Measurements from ENCODE around the gene DLG2.
"Not testable (repeated sequence)": the region's sequence is repeated elsewhere in the genome, so short reads cannot be mapped to it uniquely, and the experiment has no call there.

Gene DLG2

DNA sequence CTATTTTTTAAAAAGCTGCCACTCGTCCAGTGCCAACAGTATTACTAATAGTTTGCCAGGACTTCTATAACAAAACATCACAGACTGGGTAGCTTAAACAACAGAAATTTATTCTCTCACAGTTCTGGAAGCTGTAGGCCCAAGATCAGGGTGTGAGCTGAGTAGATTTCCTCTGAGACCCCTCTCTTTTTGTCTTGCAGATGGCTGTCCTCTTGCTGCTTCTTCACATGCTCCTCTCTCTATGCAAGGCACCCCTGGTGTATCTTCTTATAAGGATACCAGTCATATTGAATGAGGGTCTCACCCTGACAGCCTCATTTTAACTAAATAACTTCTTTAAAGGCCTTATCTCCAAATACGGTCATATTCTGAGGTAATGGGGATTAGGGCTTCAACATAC is 390.9 kb downstream of the DLG2 start:
- Histone ChIP-seq H3K36me3 (ENCODE audit: control insufficient read depth, insufficient read depth, low read length) (no peaks in the 10 kb centered on the region), H3K4me3 (ENCODE audit: insufficient read depth, low read depth, low read length, poor library complexity, severe bottlenecking) (no peak overlapping the region), H3K4me1 (ENCODE audit: control insufficient read depth, insufficient read depth, low read length, poor library complexity, severe bottlenecking) (no peaks in the 10 kb centered on the region), H3K27ac (ENCODE audit: insufficient read depth, low read length, poor library complexity, severe bottlenecking) (no peak overlapping the region), H3K27me3 (replicated peaks; ENCODE audit: control insufficient read depth, insufficient read depth, low read length, poor library complexity, severe bottlenecking) (no peaks in the 10 kb centered on the region), H3K9me3 (ENCODE audit: control insufficient read depth, low read length) (no peaks in the 10 kb centered on the region)
- DNase-seq: no peak

DNA sequence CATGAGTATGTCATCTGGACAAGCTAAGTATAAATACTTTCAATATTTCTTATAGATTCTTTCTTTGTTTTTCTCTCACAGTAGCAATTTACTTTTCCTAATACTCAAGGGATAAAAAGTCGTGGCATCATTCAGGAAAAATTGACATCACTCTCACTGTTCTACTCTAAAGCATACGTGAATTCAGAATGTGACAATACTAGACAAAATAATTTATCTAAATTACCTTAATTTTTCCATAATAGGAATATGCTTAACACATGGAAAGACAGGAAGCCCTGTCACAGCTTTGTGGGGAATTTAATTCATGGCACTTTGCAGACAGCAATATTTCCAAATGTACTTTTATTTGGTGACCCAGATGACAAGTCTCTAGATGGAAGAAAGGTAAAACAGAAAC is 394.6 kb downstream of the DLG2 start:
- no peaks in the 10 kb centered on the region for H3K27me3 ChIP-seq (replicated peaks; ENCODE audit: control insufficient read depth, insufficient read depth, low read length, poor library complexity, severe bottlenecking)
- no peak for DNase-seq
- no peak overlapping the region for H3K27ac ChIP-seq (ENCODE audit: insufficient read depth, low read length, poor library complexity, severe bottlenecking)
- no peaks in the 10 kb centered on the region for H3K4me1 ChIP-seq (ENCODE audit: control insufficient read depth, insufficient read depth, low read length, poor library complexity, severe bottlenecking)
- H3K9me3 ChIP-seq (ENCODE audit: control insufficient read depth, low read length): no peaks in the 10 kb centered on the region
- no peaks in the 10 kb centered on the region for H3K36me3 ChIP-seq (ENCODE audit: control insufficient read depth, insufficient read depth, low read length)
- no peak overlapping the region for H3K4me3 ChIP-seq (ENCODE audit: insufficient read depth, low read depth, low read length, poor library complexity, severe bottlenecking)

DNA sequence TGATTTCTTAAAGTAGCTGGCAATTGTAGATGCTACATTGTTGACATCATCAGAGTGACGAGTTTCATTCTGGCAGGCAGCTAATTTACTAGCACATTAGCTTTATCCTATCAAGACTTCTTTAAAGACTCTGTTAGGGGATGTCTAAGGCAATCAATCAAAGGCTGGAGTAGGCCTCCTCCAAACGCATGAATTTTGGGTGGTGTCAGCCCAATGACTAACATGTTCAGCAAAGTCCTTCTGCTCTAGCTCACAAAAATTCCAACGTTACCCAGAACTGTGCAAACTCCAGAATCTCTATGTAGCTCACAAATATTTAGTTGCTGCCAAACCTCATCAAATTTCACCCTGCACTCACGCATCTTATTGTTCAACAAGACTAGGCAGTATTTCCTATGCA is 395.6 kb downstream of the DLG2 start:
- Histone ChIP-seq H3K9me3 (ENCODE audit: control insufficient read depth, low read length) (no peaks in the 10 kb centered on the region), H3K27ac (ENCODE audit: insufficient read depth, low read length, poor library complexity, severe bottlenecking) (no peak overlapping the region), H3K4me1 (ENCODE audit: control insufficient read depth, insufficient read depth, low read length, poor library complexity, severe bottlenecking) (no peaks in the 10 kb centered on the region), H3K27me3 (replicated peaks; ENCODE audit: control insufficient read depth, insufficient read depth, low read length, poor library complexity, severe bottlenecking) (no peaks in the 10 kb centered on the region), H3K36me3 (ENCODE audit: control insufficient read depth, insufficient read depth, low read length) (no peaks in the 10 kb centered on the region), H3K4me3 (ENCODE audit: insufficient read depth, low read depth, low read length, poor library complexity, severe bottlenecking) (no peak overlapping the region)
- DNase-seq: no peak

GRCh38 chr11:85229723-85230122 is 397.4 kb downstream of the DLG2 start:
- not testable (repeated sequence) for H3K36me3 ChIP-seq (ENCODE audit: control insufficient read depth, insufficient read depth, low read length); H3K4me1 ChIP-seq (ENCODE audit: control insufficient read depth, insufficient read depth, low read length, poor library complexity, severe bottlenecking)

GRCh38 chr11:85196968-85197367 is 430.2 kb downstream of the DLG2 start:
- H3K36me3 ChIP-seq (ENCODE audit: control insufficient read depth, insufficient read depth, low read length): no peaks in the 10 kb centered on the region
- no peaks in the 10 kb centered on the region for H3K27me3 ChIP-seq (replicated peaks; ENCODE audit: control insufficient read depth, insufficient read depth, low read length, poor library complexity, severe bottlenecking)
- peaks cover 8% of the 10 kb centered on the region for H3K9me3 ChIP-seq (ENCODE audit: control insufficient read depth, low read length)
- H3K4me1 ChIP-seq (ENCODE audit: control insufficient read depth, insufficient read depth, low read length, poor library complexity, severe bottlenecking): no peaks in the 10 kb centered on the region
- DNase-seq: no peak
- H3K27ac ChIP-seq (ENCODE audit: insufficient read depth, low read length, poor library complexity, severe bottlenecking): no peak overlapping the region
- H3K4me3 ChIP-seq (ENCODE audit: insufficient read depth, low read depth, low read length, poor library complexity, severe bottlenecking): no peak overlapping the region

More at GRCh38 chr11:85229723-85230122, 397.4 kb downstream of the DLG2 start:
- not testable (repeated sequence) for H3K27me3 ChIP-seq (replicated peaks; ENCODE audit: control insufficient read depth, insufficient read depth, low read length, poor library complexity, severe bottlenecking); H3K27ac ChIP-seq (ENCODE audit: insufficient read depth, low read length, poor library complexity, severe bottlenecking); H3K9me3 ChIP-seq (ENCODE audit: control insufficient read depth, low read length); DNase-seq; H3K4me3 ChIP-seq (ENCODE audit: insufficient read depth, low read depth, low read length, poor library complexity, severe bottlenecking)

DNA sequence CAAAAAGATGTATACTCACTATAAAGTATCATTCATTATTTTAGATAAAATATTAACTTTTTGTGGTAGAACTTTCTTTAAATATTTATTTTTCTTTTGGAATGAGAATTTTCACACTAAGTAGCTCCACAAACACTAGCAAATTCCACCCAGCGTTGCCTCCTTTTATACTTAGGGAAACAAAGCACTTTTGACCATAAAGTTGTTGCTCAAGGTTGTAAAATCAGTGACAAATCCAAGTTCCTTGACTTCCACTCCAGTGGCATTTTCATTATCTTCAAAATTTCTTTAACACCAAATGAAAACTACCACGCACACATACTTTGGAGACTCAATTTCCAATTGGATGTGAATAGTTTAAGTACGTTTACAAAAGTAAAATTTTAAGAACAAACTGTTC is 431.2 kb downstream of the DLG2 start:
- DNase-seq: no peak
- H3K27me3 ChIP-seq (replicated peaks; ENCODE audit: control insufficient read depth, insufficient read depth, low read length, poor library complexity, severe bottlenecking): no peaks in the 10 kb centered on the region
- H3K4me1 ChIP-seq (ENCODE audit: control insufficient read depth, insufficient read depth, low read length, poor library complexity, severe bottlenecking): no peaks in the 10 kb centered on the region
- H3K27ac ChIP-seq (ENCODE audit: insufficient read depth, low read length, poor library complexity, severe bottlenecking): no peak overlapping the region
- no peaks in the 10 kb centered on the region for H3K9me3 ChIP-seq (ENCODE audit: control insufficient read depth, low read length)
- H3K4me3 ChIP-seq (ENCODE audit: insufficient read depth, low read depth, low read length, poor library complexity, severe bottlenecking): no peak overlapping the region
- H3K36me3 ChIP-seq (ENCODE audit: control insufficient read depth, insufficient read depth, low read length): no peaks in the 10 kb centered on the region

DNA sequence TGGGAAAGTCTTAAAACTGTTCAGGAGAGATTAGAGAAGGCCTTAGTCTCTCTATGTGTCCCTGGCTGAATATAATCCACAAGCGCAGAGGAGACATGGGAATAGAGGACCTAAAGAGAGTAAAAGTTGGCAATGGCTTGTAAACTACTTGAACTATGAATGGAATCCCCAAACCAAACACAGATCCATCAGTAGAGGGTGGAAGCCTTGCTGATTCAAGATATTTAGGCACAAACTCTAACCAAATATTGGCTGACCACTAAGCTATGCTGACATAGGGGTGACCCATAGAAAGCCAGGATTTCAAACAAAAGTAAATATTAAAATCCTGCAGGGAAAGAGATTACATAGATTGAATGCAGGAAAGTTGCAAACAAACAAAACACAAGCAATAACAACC is 439.2 kb downstream of the DLG2 start:
- Histone ChIP-seq H3K4me3 (ENCODE audit: insufficient read depth, low read depth, low read length, poor library complexity, severe bottlenecking) (no peak overlapping the region), H3K4me1 (ENCODE audit: control insufficient read depth, insufficient read depth, low read length, poor library complexity, severe bottlenecking) (no peaks in the 10 kb centered on the region), H3K9me3 (ENCODE audit: control insufficient read depth, low read length) (no peaks in the 10 kb centered on the region), H3K36me3 (ENCODE audit: control insufficient read depth, insufficient read depth, low read length) (no peaks in the 10 kb centered on the region), H3K27ac (ENCODE audit: insufficient read depth, low read length, poor library complexity, severe bottlenecking) (no peak overlapping the region), H3K27me3 (replicated peaks; ENCODE audit: control insufficient read depth, insufficient read depth, low read length, poor library complexity, severe bottlenecking) (no peaks in the 10 kb centered on the region)
- DNase-seq: no peak

- Histone ChIP-seq H3K27ac (ENCODE audit: insufficient read depth, low read length, poor library complexity, severe bottlenecking) (no peak overlapping the region), H3K4me3 (ENCODE audit: insufficient read depth, low read depth, low read length, poor library complexity, severe bottlenecking) (no peak overlapping the region), H3K4me1 (ENCODE audit: control insufficient read depth, insufficient read depth, low read length, poor library complexity, severe bottlenecking) (no peaks in the 10 kb centered on the region), H3K36me3 (ENCODE audit: control insufficient read depth, insufficient read depth, low read length) (no peaks in the 10 kb centered on the region), H3K27me3 (replicated peaks; ENCODE audit: control insufficient read depth, insufficient read depth, low read length, poor library complexity, severe bottlenecking) (no peaks in the 10 kb centered on the region), H3K9me3 (ENCODE audit: control insufficient read depth, low read length) (no peaks in the 10 kb centered on the region)
- no peak for DNase-seq
Measured at GRCh38 chr11:85184721-85185120, 442.4 kb downstream of the DLG2 start.

GRCh38 chr11:85182441-85183387 is 444.4 kb downstream of the DLG2 start:
- Histone ChIP-seq H3K4me3 (ENCODE audit: insufficient read depth, low read depth, low read length, poor library complexity, severe bottlenecking) (no peak overlapping the region), H3K9me3 (ENCODE audit: control insufficient read depth, low read length) (no peaks in the 10 kb centered on the region), H3K27ac (ENCODE audit: insufficient read depth, low read length, poor library complexity, severe bottlenecking) (no peak overlapping the region), H3K27me3 (replicated peaks; ENCODE audit: control insufficient read depth, insufficient read depth, low read length, poor library complexity, severe bottlenecking) (no peaks in the 10 kb centered on the region), H3K4me1 (ENCODE audit: control insufficient read depth, insufficient read depth, low read length, poor library complexity, severe bottlenecking) (no peaks in the 10 kb centered on the region), H3K36me3 (ENCODE audit: control insufficient read depth, insufficient read depth, low read length) (no peaks in the 10 kb centered on the region)
- no peak for DNase-seq

DNA sequence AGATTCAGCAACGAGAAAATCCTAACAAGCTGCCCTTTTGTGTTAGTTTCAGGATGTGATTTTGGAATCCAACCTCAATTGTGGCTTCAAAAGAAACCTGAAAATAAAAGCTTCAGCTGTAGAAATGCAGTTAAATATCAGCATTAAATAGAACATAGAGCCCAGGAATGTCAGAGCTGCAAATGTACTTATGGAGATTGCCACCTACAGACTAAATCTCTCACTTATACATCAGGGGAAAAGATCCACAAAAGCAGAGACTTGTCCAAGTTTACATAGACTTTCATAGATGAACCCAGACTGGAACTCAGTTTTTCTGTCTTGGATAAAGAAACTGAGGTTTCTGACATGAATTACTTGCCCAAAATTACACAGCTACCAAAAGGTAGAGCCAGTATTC is 446.6 kb downstream of the DLG2 start:
- DNase-seq: no peak
- no peaks in the 10 kb centered on the region for H3K36me3 ChIP-seq (ENCODE audit: control insufficient read depth, insufficient read depth, low read length)
- H3K4me1 ChIP-seq (ENCODE audit: control insufficient read depth, insufficient read depth, low read length, poor library complexity, severe bottlenecking): no peaks in the 10 kb centered on the region
- H3K9me3 ChIP-seq (ENCODE audit: control insufficient read depth, low read length): no peaks in the 10 kb centered on the region
- no peak overlapping the region for H3K4me3 ChIP-seq (ENCODE audit: insufficient read depth, low read depth, low read length, poor library complexity, severe bottlenecking)
- no peak overlapping the region for H3K27ac ChIP-seq (ENCODE audit: insufficient read depth, low read length, poor library complexity, severe bottlenecking)
- H3K27me3 ChIP-seq (replicated peaks; ENCODE audit: control insufficient read depth, insufficient read depth, low read length, poor library complexity, severe bottlenecking): no peaks in the 10 kb centered on the region

All from effector memory CD4-positive, alpha-beta T cell (primary cell).